Endothelial cell (in vitro differentiated cells): ENCODE results near the gene IL1R2. TPM values are rescaled to one million over a fixed set of nuclear protein-coding genes. Genes with fewer than 3 reads are reported as not detected.

Experiments used
- DNase-seq: peaks from one replicate; pipeline ENCODE4 v3.0.0; 2021; ENCODE audit warnings: low spot score
- H3K27ac Mint-ChIP-seq: one replicate; pipeline ENCODE4 v1.8.0; 2021; ENCODE audit warnings: mixed read lengths, inconsistent platforms; ENCODE audit not compliant: unreplicated experiment
- H3K27me3 Mint-ChIP-seq: one replicate; pipeline ENCODE4 v1.8.0; 2021; ENCODE audit warnings: mild to moderate bottlenecking, moderate library complexity, mixed read lengths, inconsistent platforms; ENCODE audit not compliant: unreplicated experiment
- H3K36me3 Mint-ChIP-seq: one replicate; pipeline ENCODE4 v1.8.0; 2021; ENCODE audit warnings: mild to moderate bottlenecking, low read depth, mixed read lengths, inconsistent platforms; ENCODE audit not compliant: unreplicated experiment
- H3K4me1 Mint-ChIP-seq: one replicate; pipeline ENCODE4 v1.8.0; 2021; ENCODE audit warnings: mild to moderate bottlenecking, mixed read lengths, inconsistent platforms; ENCODE audit not compliant: unreplicated experiment
- H3K4me3 Mint-ChIP-seq: one replicate; pipeline ENCODE4 v1.8.0; 2021; ENCODE audit warnings: mild to moderate bottlenecking, mixed read lengths, inconsistent platforms; ENCODE audit not compliant: unreplicated experiment
- H3K9me3 Mint-ChIP-seq: one replicate; pipeline ENCODE4 v1.8.0; 2021; ENCODE audit warnings: mixed read lengths, inconsistent platforms; ENCODE audit not compliant: unreplicated experiment
- long read RNA-seq: library from polyadenylated mRNA; unstranded; transcript quantifications from one replicate; pipeline ENCODE4 v2.0.0, GENCODE V29; 2020; ENCODE audit not compliant: unreplicated experiment
- total RNA-seq: library from RNA; stranded (reverse); fragmentation: NEBNext Ultra II Directional; extraction: Animal tissue kit (Norgen Biotek cat#: 25700); gene quantifications from one replicate; pipeline ENCODE4 v1.2.1, GENCODE V29; 2021; ENCODE audit not compliant: unreplicated experiment
- TF ChIP-seq, protein P1 (sequence below): fragments of 200-600 bp; sonication (generic); IDR thresholded peaks from one replicate; pipeline ENCODE4 v1.5.0; 2021; ENCODE audit warnings: antibody characterized with exemption; ENCODE audit not compliant: unreplicated experiment

IL1R2 gene, protein sequence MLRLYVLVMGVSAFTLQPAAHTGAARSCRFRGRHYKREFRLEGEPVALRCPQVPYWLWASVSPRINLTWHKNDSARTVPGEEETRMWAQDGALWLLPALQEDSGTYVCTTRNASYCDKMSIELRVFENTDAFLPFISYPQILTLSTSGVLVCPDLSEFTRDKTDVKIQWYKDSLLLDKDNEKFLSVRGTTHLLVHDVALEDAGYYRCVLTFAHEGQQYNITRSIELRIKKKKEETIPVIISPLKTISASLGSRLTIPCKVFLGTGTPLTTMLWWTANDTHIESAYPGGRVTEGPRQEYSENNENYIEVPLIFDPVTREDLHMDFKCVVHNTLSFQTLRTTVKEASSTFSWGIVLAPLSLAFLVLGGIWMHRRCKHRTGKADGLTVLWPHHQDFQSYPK
- not detected for total RNA-seq
- long read RNA-seq, result 0 reads

DNA sequence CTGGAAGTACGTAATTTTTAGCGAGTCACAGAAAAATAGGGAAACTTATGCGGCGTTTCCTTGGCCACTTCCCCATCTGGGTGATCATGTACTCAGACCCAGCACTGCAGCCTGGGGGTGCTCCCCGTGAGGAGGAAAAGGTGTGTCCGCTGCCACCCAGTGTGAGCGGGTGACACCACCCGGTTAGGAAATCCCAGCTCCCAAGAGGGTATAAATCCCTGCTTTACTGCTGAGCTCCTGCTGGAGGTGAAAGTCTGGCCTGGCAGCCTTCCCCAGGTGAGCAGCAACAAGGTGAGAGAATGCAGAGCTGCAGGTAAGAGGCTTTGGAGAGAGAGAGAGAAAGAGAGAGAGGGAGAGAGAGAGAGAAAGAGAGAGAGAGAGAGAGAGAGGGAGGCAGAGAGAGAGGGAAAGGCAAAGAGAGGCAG, at the start of gene IL1R2:
IL1R2 (plus strand) TSS at position 240 of the 425 bp plus-strand sequence. CDS start 16,616 bp downstream, outside the sequence.
- Mint-ChIP-seq H3K27ac (no peak within 1 kb of the TSS), H3K36me3 (no peaks in the 10 kb centered on the region), H3K4me1 (no peaks in the 10 kb centered on the region), H3K9me3 (no peaks in the 10 kb centered on the region), H3K27me3 (peaks cover 7% of the 10 kb centered on the region), H3K4me3 (no peak within 1 kb of the TSS)
- TF ChIP-seq, protein P1, sequence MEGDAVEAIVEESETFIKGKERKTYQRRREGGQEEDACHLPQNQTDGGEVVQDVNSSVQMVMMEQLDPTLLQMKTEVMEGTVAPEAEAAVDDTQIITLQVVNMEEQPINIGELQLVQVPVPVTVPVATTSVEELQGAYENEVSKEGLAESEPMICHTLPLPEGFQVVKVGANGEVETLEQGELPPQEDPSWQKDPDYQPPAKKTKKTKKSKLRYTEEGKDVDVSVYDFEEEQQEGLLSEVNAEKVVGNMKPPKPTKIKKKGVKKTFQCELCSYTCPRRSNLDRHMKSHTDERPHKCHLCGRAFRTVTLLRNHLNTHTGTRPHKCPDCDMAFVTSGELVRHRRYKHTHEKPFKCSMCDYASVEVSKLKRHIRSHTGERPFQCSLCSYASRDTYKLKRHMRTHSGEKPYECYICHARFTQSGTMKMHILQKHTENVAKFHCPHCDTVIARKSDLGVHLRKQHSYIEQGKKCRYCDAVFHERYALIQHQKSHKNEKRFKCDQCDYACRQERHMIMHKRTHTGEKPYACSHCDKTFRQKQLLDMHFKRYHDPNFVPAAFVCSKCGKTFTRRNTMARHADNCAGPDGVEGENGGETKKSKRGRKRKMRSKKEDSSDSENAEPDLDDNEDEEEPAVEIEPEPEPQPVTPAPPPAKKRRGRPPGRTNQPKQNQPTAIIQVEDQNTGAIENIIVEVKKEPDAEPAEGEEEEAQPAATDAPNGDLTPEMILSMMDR, result no peak
- DNase-seq, result no peak

DNA sequence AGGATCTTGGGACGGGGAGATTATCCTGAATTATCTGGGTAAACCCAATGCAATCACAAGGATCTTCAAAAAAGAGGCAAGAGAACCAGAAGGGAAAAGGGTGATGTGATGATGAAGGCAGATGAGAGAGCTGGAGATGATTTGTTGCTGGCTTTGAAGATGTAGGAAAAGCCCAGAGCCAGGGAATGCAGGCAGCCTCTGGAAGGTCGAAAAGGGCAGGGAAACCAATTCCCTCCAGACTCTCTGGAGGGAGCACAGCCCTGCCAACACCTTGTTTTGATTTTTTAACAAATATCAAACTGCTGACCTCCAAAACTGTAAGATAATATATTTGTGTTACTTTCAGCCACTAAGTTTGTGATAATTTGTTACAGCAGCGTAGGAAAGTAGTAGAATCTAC, 48.9 kb upstream of the IL1R2 start:
- Mint-ChIP-seq H3K36me3 (peaks cover 2% of the 10 kb centered on the region), H3K27ac (no peak overlapping the region), H3K9me3 (no peaks in the 10 kb centered on the region), H3K27me3 (peaks cover 1% of the 10 kb centered on the region), H3K4me1 (no peaks in the 10 kb centered on the region), H3K4me3 (no peak overlapping the region)
- no peak for DNase-seq
- TF ChIP-seq, protein P1, result no peak

DNA sequence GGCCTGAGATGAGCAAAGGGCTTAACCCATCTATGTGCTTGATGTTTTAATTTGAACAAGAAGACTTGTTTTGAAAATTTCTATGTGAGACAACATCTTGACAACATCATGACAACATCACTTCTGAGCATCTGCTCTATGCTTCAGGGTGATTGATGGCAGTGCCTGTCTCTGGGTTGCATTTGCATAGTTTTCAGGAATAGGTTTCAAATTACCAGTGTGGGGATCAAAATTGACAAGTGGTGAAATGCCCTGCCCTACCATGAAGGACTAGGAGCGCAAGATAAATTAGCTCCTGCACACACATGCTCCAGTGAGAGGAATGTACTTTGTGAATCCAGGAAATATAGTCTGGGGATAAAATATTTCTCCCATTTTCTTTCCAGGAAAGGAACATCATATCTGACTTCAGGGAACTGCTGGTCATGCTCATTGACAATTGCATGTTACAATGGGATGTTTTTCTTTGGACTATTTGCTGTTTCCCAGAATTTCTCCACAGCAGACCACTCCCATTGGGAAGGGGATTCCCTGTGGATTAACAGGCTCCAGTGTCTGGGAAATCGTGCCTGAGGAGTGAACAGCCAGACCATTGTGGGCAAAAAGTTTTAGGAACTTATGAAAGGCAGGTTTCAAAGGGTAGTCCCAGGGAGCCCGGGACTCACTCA, 45.3 kb upstream of the IL1R2 start:
- Mint-ChIP-seq H3K36me3 (peaks cover 5% of the 10 kb centered on the region), H3K27me3 (peaks cover 1% of the 10 kb centered on the region), H3K27ac (no peak overlapping the region), H3K4me3 (no peak overlapping the region), H3K9me3 (no peaks in the 10 kb centered on the region), H3K4me1 (no peaks in the 10 kb centered on the region)
- DNase-seq, result no peak
- TF ChIP-seq, protein P1, result no peak

DNA sequence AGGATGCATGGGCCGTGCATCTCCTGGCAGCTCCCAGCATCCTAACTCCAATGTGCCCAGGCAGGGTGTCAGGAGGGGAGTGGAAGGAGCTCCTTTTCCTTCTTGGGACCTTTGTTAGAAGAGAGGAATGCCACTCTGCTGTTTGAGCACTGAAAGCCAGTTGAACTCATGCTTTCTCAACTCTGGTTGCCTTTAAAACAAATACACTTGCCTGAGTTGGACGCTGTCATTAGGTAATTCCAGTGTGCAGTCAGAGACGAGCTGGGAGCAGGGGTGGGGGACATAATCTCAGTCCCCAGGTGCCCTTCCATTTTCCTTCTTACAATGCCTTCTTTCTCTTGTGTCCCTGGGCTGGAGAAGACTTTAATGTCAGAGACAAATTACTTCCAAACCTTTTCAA, 44.4 kb upstream of the IL1R2 start:
- DNase-seq, result no peak
- Mint-ChIP-seq H3K36me3 (peaks cover 5% of the 10 kb centered on the region), H3K27me3 (peaks cover 1% of the 10 kb centered on the region), H3K27ac (no peak overlapping the region), H3K4me3 (no peak overlapping the region), H3K9me3 (no peaks in the 10 kb centered on the region), H3K4me1 (no peaks in the 10 kb centered on the region)
- TF ChIP-seq, protein P1, result no peak
